ENCODE results near the gene SYNE2.

GRCh38 chr14:64197996-64198395 lies 345.2 kb downstream of the SYNE2 start:
- TF ChIP-seq CTCF (IDR thresholded peaks at IDR 0.05) = no peak
- no peak for TF ChIP-seq POLR2AphosphoS5 (IDR thresholded peaks at IDR 0.05; ENCODE audit: low read depth, low read length)
- no peak for TF ChIP-seq REST (IDR thresholded peaks at IDR 0.05; ENCODE audit: insufficient read depth in 1 of 2, low read depth in 2 of 2, low read length in 1 of 2)
- no peak for TF ChIP-seq SIN3A (IDR thresholded peaks at IDR 0.05; ENCODE audit: borderline replicate concordance, insufficient read depth, low read depth, low read length)
- no peak for TF ChIP-seq TCF7L2 (IDR thresholded peaks at IDR 0.05; ENCODE audit: low read depth, low read length)

All from Panc1 (cell line).